PC-3 (cell line): ENCODE data around the gene GXYLT2.

Experiments
- EZH2 ChIP-seq: fragments of 300-600 bp; sonication (generic); IDR thresholded peaks from one replicate; pipeline ENCODE4 v1.6.1; 2017; ENCODE audit warnings: antibody characterized with exemption, mild to moderate bottlenecking, low read length; ENCODE audit not compliant: unreplicated experiment
- TF ChIP-seq, protein P1 (sequence below): fragments of 300-600 bp; sonication (generic); conservative IDR thresholded peaks from 2 replicates; pipeline ENCODE4 v1.5.1; 2017; ENCODE audit warnings: antibody characterized with exemption, low read depth, mild to moderate bottlenecking, low read length

DNA sequence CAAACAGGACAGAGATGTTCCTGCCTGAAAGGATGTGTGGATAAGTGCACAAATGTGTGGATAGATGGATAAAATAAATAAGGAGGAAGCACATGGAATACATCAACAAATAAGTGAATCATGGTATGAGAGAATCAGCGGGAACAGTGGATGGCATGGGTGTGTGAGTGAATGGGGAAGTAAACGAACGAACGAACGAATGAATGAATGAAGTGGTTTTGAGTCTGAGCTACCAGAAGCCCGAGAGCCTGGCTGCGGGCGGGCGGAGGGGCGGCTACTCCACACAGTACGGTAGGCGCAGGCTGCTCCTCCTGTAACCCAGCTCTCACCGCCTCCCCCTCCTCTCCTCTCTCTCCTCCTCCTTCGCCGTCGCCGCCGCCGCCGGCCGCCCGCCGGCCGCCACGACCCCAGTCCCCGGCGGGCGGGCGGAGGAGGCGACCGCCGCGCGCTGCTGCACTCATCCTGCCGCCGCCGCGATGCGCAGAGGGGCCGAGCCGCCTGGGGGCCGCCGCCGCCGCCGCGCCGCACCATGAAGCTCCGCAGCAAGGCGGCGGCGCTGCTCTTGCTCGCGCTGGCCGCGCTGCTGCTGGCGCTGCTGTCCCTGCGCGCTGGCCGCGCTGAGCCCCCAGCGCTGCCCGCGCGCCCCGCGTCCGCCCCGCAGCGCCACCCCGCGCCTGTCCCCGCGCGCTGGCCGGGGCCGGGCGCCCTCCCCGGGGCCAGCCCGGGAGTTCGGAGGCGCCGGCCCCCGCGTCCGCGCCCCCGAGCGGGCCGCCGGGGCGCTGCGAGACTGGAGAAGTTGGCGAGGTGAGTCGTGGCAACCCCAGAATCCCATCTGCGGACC, at the start of gene GXYLT2:
- TF ChIP-seq, protein P1, sequence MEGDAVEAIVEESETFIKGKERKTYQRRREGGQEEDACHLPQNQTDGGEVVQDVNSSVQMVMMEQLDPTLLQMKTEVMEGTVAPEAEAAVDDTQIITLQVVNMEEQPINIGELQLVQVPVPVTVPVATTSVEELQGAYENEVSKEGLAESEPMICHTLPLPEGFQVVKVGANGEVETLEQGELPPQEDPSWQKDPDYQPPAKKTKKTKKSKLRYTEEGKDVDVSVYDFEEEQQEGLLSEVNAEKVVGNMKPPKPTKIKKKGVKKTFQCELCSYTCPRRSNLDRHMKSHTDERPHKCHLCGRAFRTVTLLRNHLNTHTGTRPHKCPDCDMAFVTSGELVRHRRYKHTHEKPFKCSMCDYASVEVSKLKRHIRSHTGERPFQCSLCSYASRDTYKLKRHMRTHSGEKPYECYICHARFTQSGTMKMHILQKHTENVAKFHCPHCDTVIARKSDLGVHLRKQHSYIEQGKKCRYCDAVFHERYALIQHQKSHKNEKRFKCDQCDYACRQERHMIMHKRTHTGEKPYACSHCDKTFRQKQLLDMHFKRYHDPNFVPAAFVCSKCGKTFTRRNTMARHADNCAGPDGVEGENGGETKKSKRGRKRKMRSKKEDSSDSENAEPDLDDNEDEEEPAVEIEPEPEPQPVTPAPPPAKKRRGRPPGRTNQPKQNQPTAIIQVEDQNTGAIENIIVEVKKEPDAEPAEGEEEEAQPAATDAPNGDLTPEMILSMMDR: no peak
- TF ChIP-seq EZH2: no peak
